ENCODE data around the gene CALN1.

The CALN1 gene

GRCh38 chr7:71800321-71800720, 611.8 kb downstream of the CALN1 start:
- Histone ChIP-seq H3K27me3 (ENCODE audit: insufficient read depth, low read length) (no peaks in the 10 kb centered on the region), H3K4me3 (ENCODE audit: low read depth, low read length, poor library complexity, severe bottlenecking) (no peak overlapping the region), H3F3A (ENCODE audit: insufficient read depth, low read length) (no peaks in the 10 kb centered on the region), H3K79me2 (ENCODE audit: insufficient read depth, low read length) (no peaks in the 10 kb centered on the region), H3K9me2 (ENCODE audit: low read depth, low read length) (no peaks in the 10 kb centered on the region), H3K36me3 (ENCODE audit: insufficient read depth, low read length) (no peaks in the 10 kb centered on the region), H2AFZ (ENCODE audit: low read length) (no peak overlapping the region), H3K4me1 (ENCODE audit: insufficient read depth, low read length, severe bottlenecking) (no peaks in the 10 kb centered on the region), H3K4me2 (ENCODE audit: low read length) (no peak overlapping the region), H3K9ac (ENCODE audit: low read length) (no peak overlapping the region), H4K20me1 (ENCODE audit: insufficient read depth, low read length) (no peaks in the 10 kb centered on the region), H3K9me3 (ENCODE audit: low read length) (no peaks in the 10 kb centered on the region), H3K27ac (ENCODE audit: low read depth, low read length, poor library complexity, severe bottlenecking) (no peak overlapping the region)
- TF ChIP-seq EZH2 (IDR thresholded peaks at IDR 0.05; ENCODE audit: borderline replicate concordance, low read length), result no peak
- TF ChIP-seq CTCF (IDR thresholded peaks at IDR 0.05; ENCODE audit: low read length), result no peak

- H3K9ac ChIP-seq (ENCODE audit: low read length), result no peak overlapping the region
- H3K36me3 ChIP-seq (ENCODE audit: insufficient read depth, low read length), result no peaks in the 10 kb centered on the region
- no peaks in the 10 kb centered on the region for H3K79me2 ChIP-seq (ENCODE audit: insufficient read depth, low read length)
- no peaks in the 10 kb centered on the region; the same call in 1 of the 2 replicates for H3K27me3 ChIP-seq (ENCODE audit: insufficient read depth, low read length)
- H2AFZ ChIP-seq (ENCODE audit: low read length), result no peak overlapping the region
- H3F3A ChIP-seq (ENCODE audit: insufficient read depth, low read length), result no peaks in the 10 kb centered on the region
- no peaks in the 10 kb centered on the region for H3K4me1 ChIP-seq (ENCODE audit: insufficient read depth, low read length, severe bottlenecking)
- no peaks in the 10 kb centered on the region for H4K20me1 ChIP-seq (ENCODE audit: insufficient read depth, low read length)
- no peak overlapping the region for H3K4me3 ChIP-seq (ENCODE audit: low read depth, low read length, poor library complexity, severe bottlenecking)
- H3K4me2 ChIP-seq (ENCODE audit: low read length), result no peak overlapping the region
- H3K9me2 ChIP-seq (ENCODE audit: low read depth, low read length), result no peaks in the 10 kb centered on the region
- TF ChIP-seq CTCF (IDR thresholded peaks at IDR 0.05; ENCODE audit: low read length), result no peak
- TF ChIP-seq EZH2 (IDR thresholded peaks at IDR 0.05; ENCODE audit: borderline replicate concordance, low read length), result no peak
- H3K27ac ChIP-seq (ENCODE audit: low read depth, low read length, poor library complexity, severe bottlenecking), result no peak overlapping the region
- no peaks in the 10 kb centered on the region; the same call in 1 of the 2 replicates for H3K9me3 ChIP-seq (ENCODE audit: low read length)
Observed at GRCh38 chr7:71795410-71795809, 616.7 kb downstream of the CALN1 start.

- no peaks in the 10 kb centered on the region for H3F3A ChIP-seq (ENCODE audit: insufficient read depth, low read length)
- no peaks in the 10 kb centered on the region for H3K79me2 ChIP-seq (ENCODE audit: insufficient read depth, low read length)
- no peak overlapping the region for H3K27ac ChIP-seq (ENCODE audit: low read depth, low read length, poor library complexity, severe bottlenecking)
- no peak overlapping the region for H3K4me3 ChIP-seq (ENCODE audit: low read depth, low read length, poor library complexity, severe bottlenecking)
- no peak overlapping the region for H3K9ac ChIP-seq (ENCODE audit: low read length)
- TF ChIP-seq CTCF (IDR thresholded peaks at IDR 0.05; ENCODE audit: low read length) (no peak), EZH2 (IDR thresholded peaks at IDR 0.05; ENCODE audit: borderline replicate concordance, low read length) (no peak)
- H3K4me1 ChIP-seq (ENCODE audit: insufficient read depth, low read length, severe bottlenecking), result no peaks in the 10 kb centered on the region
- H3K36me3 ChIP-seq (ENCODE audit: insufficient read depth, low read length), result no peaks in the 10 kb centered on the region
- no peak overlapping the region for H2AFZ ChIP-seq (ENCODE audit: low read length)
- no peaks in the 10 kb centered on the region; the same call in 1 of the 2 replicates for H3K27me3 ChIP-seq (ENCODE audit: insufficient read depth, low read length)
- no peaks in the 10 kb centered on the region; the same call in 1 of the 2 replicates for H3K9me3 ChIP-seq (ENCODE audit: low read length)
- no peaks in the 10 kb centered on the region for H3K9me2 ChIP-seq (ENCODE audit: low read depth, low read length)
- no peak overlapping the region for H3K4me2 ChIP-seq (ENCODE audit: low read length)
- H4K20me1 ChIP-seq (ENCODE audit: insufficient read depth, low read length), result no peaks in the 10 kb centered on the region
Observed at GRCh38 chr7:71793251-71793650, 618.9 kb downstream of the CALN1 start.
